Trophoblast cell (in vitro differentiated cells and primary cell): ENCODE results near the gene INSM2.

ENCODE experiments used
- DNase-seq, 2 donors: peaks; one replicate each; pipeline ENCODE4 v3.0.0-alpha.2; 2016
- H2AFZ ChIP-seq: 2 replicates; pipeline ENCODE4 v1.6.1; 2013; ENCODE audit warnings: low read length, moderate library complexity, mild to moderate bottlenecking; ENCODE audit not compliant: insufficient read depth, poor library complexity
- H2AK5ac ChIP-seq: 2 replicates; pipeline ENCODE4 v1.6.1; 2013; ENCODE audit warnings: mild to moderate bottlenecking, low read length
- H2BK120ac ChIP-seq: 2 replicates; pipeline ENCODE4 v1.6.1; 2013; ENCODE audit warnings: low read length, mild to moderate bottlenecking, moderate library complexity; ENCODE audit not compliant: insufficient read depth, poor library complexity
- H2BK12ac ChIP-seq: 2 replicates; pipeline ENCODE4 v1.6.1; 2013; ENCODE audit warnings: mild to moderate bottlenecking, low read length, moderate library complexity
- H2BK5ac ChIP-seq: 2 replicates; pipeline ENCODE4 v1.6.1; 2013; ENCODE audit warnings: low read length, low read depth, moderate library complexity, mild to moderate bottlenecking; ENCODE audit not compliant: poor library complexity
- H3K14ac ChIP-seq: 2 replicates; pipeline ENCODE4 v1.6.1; 2013; ENCODE audit warnings: mild to moderate bottlenecking, low read length
- H3K18ac ChIP-seq: 2 replicates; pipeline ENCODE4 v1.6.1; 2013; ENCODE audit warnings: mild to moderate bottlenecking, low read length
- H3K23ac ChIP-seq: 2 replicates; pipeline ENCODE4 v1.6.1; 2013; ENCODE audit warnings: low read length
- H3K27ac ChIP-seq: 2 replicates; pipeline ENCODE4 v1.5.1; 2013; ENCODE audit warnings: low read depth, mild to moderate bottlenecking, inconsistent platforms, low read length, moderate library complexity
- H3K27me3 ChIP-seq: 2 replicates; pipeline ENCODE4 v1.6.1; 2013; ENCODE audit warnings: inconsistent platforms, mild to moderate bottlenecking, low read length, moderate library complexity; ENCODE audit not compliant: insufficient read depth
- H3K36me3 ChIP-seq, 2 experiments: 1 replicate in 1 of 2; 2 replicates in 1 of 2; pipeline ENCODE4 v1.6.1; 2013; ENCODE audit warnings: low read length in 2 of 2, mild to moderate bottlenecking in 2 of 2, moderate library complexity in 1 of 2; ENCODE audit not compliant: insufficient read depth in 2 of 2, control insufficient read depth in 1 of 2
- H3K4ac ChIP-seq: 2 replicates; pipeline ENCODE4 v1.6.1; 2013; ENCODE audit warnings: low read depth, mild to moderate bottlenecking, low read length, moderate library complexity
- H3K4me1 ChIP-seq, 2 experiments: 1 replicate in 1 of 2; 2 replicates in 1 of 2; pipeline ENCODE4 v1.6.1; 2013; ENCODE audit warnings: low read length in 2 of 2, mild to moderate bottlenecking in 2 of 2, moderate library complexity in 1 of 2; ENCODE audit not compliant: insufficient read depth in 2 of 2, control insufficient read depth in 1 of 2
- H3K4me2 ChIP-seq: 2 replicates; pipeline ENCODE4 v1.6.1; 2013; ENCODE audit warnings: inconsistent platforms, mild to moderate bottlenecking, low read length, moderate library complexity
- H3K4me3 ChIP-seq: 2 replicates; pipeline ENCODE4 v1.5.1; 2013; ENCODE audit warnings: mild to moderate bottlenecking, low read depth, low read length, inconsistent platforms
- H3K79me1 ChIP-seq: one replicate; pipeline ENCODE4 v1.6.1; 2013; ENCODE audit warnings: low read length
- H3K79me2 ChIP-seq: 2 replicates; pipeline ENCODE4 v1.6.1; 2013; ENCODE audit warnings: low read length, mild to moderate bottlenecking; ENCODE audit not compliant: control insufficient read depth, insufficient read depth, poor library complexity
- H3K9ac ChIP-seq: 2 replicates; pipeline ENCODE4 v1.6.1; 2013; ENCODE audit warnings: mild to moderate bottlenecking, low read length
- H3K9me3 ChIP-seq: 2 replicates; pipeline ENCODE4 v1.6.1; 2013; ENCODE audit warnings: low read depth, mild to moderate bottlenecking, control low read depth, inconsistent platforms, low read length; ENCODE audit not compliant: insufficient read depth
- H4K12ac ChIP-seq: 2 replicates; pipeline ENCODE4 v1.6.1; 2013; ENCODE audit warnings: low read depth, mild to moderate bottlenecking, low read length, moderate library complexity
- H4K8ac ChIP-seq: 2 replicates; pipeline ENCODE4 v1.6.1; 2013; ENCODE audit warnings: low read depth, mild to moderate bottlenecking, low read length, moderate library complexity
- H4K91ac ChIP-seq: one replicate; pipeline ENCODE4 v1.6.1; 2013; ENCODE audit warnings: low read depth, mild to moderate bottlenecking, low read length, moderate library complexity
- WGBS: extraction: QIAGEN DNeasy Blood & Tissue Kit; methylation state at CpG from one replicate; pipeline ENCODE4 v1.1.7; 2013; ENCODE audit warnings: missing lambda C conversion rate; ENCODE audit not compliant: insufficient read length, insufficient coverage; ENCODE audit errors: extremely low coverage; 5-methylcytosine and 5-hydroxymethylcytosine counted together

The INSM2 gene

GRCh38 chr14:35509846-35510245 lies 24.1 kb upstream of the INSM2 start:
- no peak overlapping the region for H2AFZ ChIP-seq
- H2BK12ac ChIP-seq = no peak overlapping the region
- no peak overlapping the region for H2AK5ac ChIP-seq
- H3K27ac ChIP-seq = no peak overlapping the region
- no peak overlapping the region for H4K8ac ChIP-seq
- no peak overlapping the region for H3K4me3 ChIP-seq
- peaks cover 4% of the 10 kb centered on the region for H3K9me3 ChIP-seq
- no peak overlapping the region for H2BK120ac ChIP-seq
- WGBS = no CpG with 5 or more reads among the region's 2 CpGs
- H3K18ac ChIP-seq = no peak overlapping the region
- no peaks in the 10 kb centered on the region for H3K79me1 ChIP-seq
- H2BK5ac ChIP-seq = no peak overlapping the region
- no peaks in the 10 kb centered on the region for H3K79me2 ChIP-seq
- DNase-seq = no peak
- H3K23ac ChIP-seq = no peak overlapping the region
- no peak overlapping the region for H4K12ac ChIP-seq
- no peak overlapping the region for H3K4ac ChIP-seq
- H3K27me3 ChIP-seq = no peaks in the 10 kb centered on the region
- no peak overlapping the region for H3K14ac ChIP-seq
- no peaks in the 10 kb centered on the region for H3K4me1 ChIP-seq
- no peak overlapping the region for H3K9ac ChIP-seq
- no peak overlapping the region for H3K4me2 ChIP-seq
- no peak overlapping the region for H4K91ac ChIP-seq
- no peaks in the 10 kb centered on the region for H3K36me3 ChIP-seq

GRCh38 chr14:35512765-35513164 lies 21.2 kb upstream of the INSM2 start:
- Histone ChIP-seq H3K36me3 (no peaks in the 10 kb centered on the region), H2BK12ac (no peak overlapping the region), H3K27ac (no peak overlapping the region), H3K9ac (no peak overlapping the region), H3K4ac (no peak overlapping the region), H3K79me2 (no peaks in the 10 kb centered on the region), H3K27me3 (no peaks in the 10 kb centered on the region), H2AFZ (no peak overlapping the region), H2BK120ac (no peak overlapping the region), H2AK5ac (no peak overlapping the region), H3K9me3 (peaks cover 4% of the 10 kb centered on the region), H3K4me2 (no peak overlapping the region), H4K91ac (no peak overlapping the region), H3K14ac (no peak overlapping the region), H3K4me1 (no peaks in the 10 kb centered on the region), H3K18ac (no peak overlapping the region), H3K23ac (no peak overlapping the region), H4K12ac (no peak overlapping the region), H3K4me3 (no peak overlapping the region), H3K79me1 (no peaks in the 10 kb centered on the region), H4K8ac (no peak overlapping the region), H2BK5ac (no peak overlapping the region)
- no CpG with 5 or more reads among the region's 4 CpGs for WGBS
- no peak for DNase-seq

- H3K79me1 ChIP-seq = no peaks in the 10 kb centered on the region
- no peak overlapping the region for H2BK5ac ChIP-seq
- H3K36me3 ChIP-seq = no peaks in the 10 kb centered on the region
- H3K4ac ChIP-seq = no peak overlapping the region
- H3K9ac ChIP-seq = no peak overlapping the region
- H2BK120ac ChIP-seq = no peak overlapping the region
- H3K79me2 ChIP-seq = no peaks in the 10 kb centered on the region
- H3K27me3 ChIP-seq = no peaks in the 10 kb centered on the region
- peaks cover 4% of the 10 kb centered on the region for H3K9me3 ChIP-seq
- no peak overlapping the region for H3K23ac ChIP-seq
- no peak overlapping the region for H3K4me2 ChIP-seq
- no peak for DNase-seq
- no peak overlapping the region for H3K27ac ChIP-seq
- no peak overlapping the region for H4K12ac ChIP-seq
- no peak overlapping the region for H3K18ac ChIP-seq
- no peaks in the 10 kb centered on the region for H3K4me1 ChIP-seq
- H4K8ac ChIP-seq = no peak overlapping the region
- no peak overlapping the region for H3K14ac ChIP-seq
- no CpG with 5 or more reads among the region's 1 CpG for WGBS
- no peak overlapping the region for H2AFZ ChIP-seq
- no peak overlapping the region for H4K91ac ChIP-seq
- no peak overlapping the region for H2BK12ac ChIP-seq
- no peak overlapping the region for H2AK5ac ChIP-seq
- no peak overlapping the region for H3K4me3 ChIP-seq
Measured at GRCh38 chr14:35515916-35516315, 18.0 kb upstream of the INSM2 start.

GRCh38 chr14:35519986-35520385 lies 14.0 kb upstream of the INSM2 start:
- Histone ChIP-seq H3K79me1 (no peaks in the 10 kb centered on the region), H2BK120ac (no peak overlapping the region), H3K4ac (no peak overlapping the region), H2AK5ac (no peak overlapping the region), H3K9me3 (no peaks in the 10 kb centered on the region), H3K23ac (no peak overlapping the region), H3K4me3 (no peak overlapping the region), H2AFZ (no peak overlapping the region), H3K4me2 (no peak overlapping the region), H3K14ac (no peak overlapping the region), H3K36me3 (no peaks in the 10 kb centered on the region), H3K9ac (no peak overlapping the region), H3K18ac (no peak overlapping the region), H2BK5ac (no peak overlapping the region), H2BK12ac (no peak overlapping the region), H3K27me3 (no peaks in the 10 kb centered on the region), H4K8ac (no peak overlapping the region), H4K91ac (no peak overlapping the region), H3K27ac (no peak overlapping the region), H4K12ac (no peak overlapping the region), H3K4me1 (no peaks in the 10 kb centered on the region), H3K79me2 (no peaks in the 10 kb centered on the region)
- WGBS = no CpG with 5 or more reads among the region's 2 CpGs
- DNase-seq = no peak
